ENCODE measurements around the gene LRCOL1. TPM values are rescaled to one million over a fixed set of nuclear protein-coding genes. Genes with fewer than 3 reads are reported as not detected.

Gene LRCOL1
- not detected in 2 replicates for total RNA-seq (ENCODE audit: low replicate concordance)

- H3K4me3 ChIP-seq (ENCODE audit: low read depth, low read length), result peak within 1 kb of the TSS; percentile 35
- DNase-seq (ENCODE audit: low read depth), result peak; percentile 70
- TF ChIP-seq CTCF (IDR thresholded peaks at IDR 0.05; ENCODE audit: insufficient read depth, low read length), result no peak
Measured at GRCh38 chr12:132610051-132610759, at the start of gene LRCOL1. LRCOL1 (minus strand) TSS chr12:132610582; CDS start chr12:132606251, 4,331 bp downstream.

GRCh38 chr12:132660052-132660451 lies 49.7 kb upstream of the LRCOL1 start:
- DNase-seq (ENCODE audit: low read depth), result no peak
- no peak for TF ChIP-seq CTCF (IDR thresholded peaks at IDR 0.05; ENCODE audit: insufficient read depth, low read length)
- no peak overlapping the region for H3K4me3 ChIP-seq (ENCODE audit: low read depth, low read length)

GRCh38 chr12:132659146-132659545 lies 48.8 kb upstream of the LRCOL1 start:
- no peak for DNase-seq (ENCODE audit: low read depth)
- no peak for TF ChIP-seq CTCF (IDR thresholded peaks at IDR 0.05; ENCODE audit: insufficient read depth, low read length)
- no peak overlapping the region for H3K4me3 ChIP-seq (ENCODE audit: low read depth, low read length)

GRCh38 chr12:132658149-132658894 lies 47.9 kb upstream of the LRCOL1 start:
- no peak for TF ChIP-seq CTCF (IDR thresholded peaks at IDR 0.05; ENCODE audit: insufficient read depth, low read length)
- no peak for DNase-seq (ENCODE audit: low read depth)
- H3K4me3 ChIP-seq (ENCODE audit: low read depth, low read length), result no peak overlapping the region

- TF ChIP-seq CTCF (IDR thresholded peaks at IDR 0.05; ENCODE audit: insufficient read depth, low read length), result no peak
- DNase-seq (ENCODE audit: low read depth), result no peak
- H3K4me3 ChIP-seq (ENCODE audit: low read depth, low read length), result no peak overlapping the region
Measured at GRCh38 chr12:132657004-132657727, 46.8 kb upstream of the LRCOL1 start.

- no peak for TF ChIP-seq CTCF (IDR thresholded peaks at IDR 0.05; ENCODE audit: insufficient read depth, low read length)
- DNase-seq (ENCODE audit: low read depth), result peak; percentile 4
- H3K4me3 ChIP-seq (ENCODE audit: low read depth, low read length), result no peak overlapping the region
Measured at GRCh38 chr12:132653567-132654290, 43.3 kb upstream of the LRCOL1 start.

Data from fibroblast of the aortic adventitia (primary cell).